SK-N-SH (cell line): ENCODE data around the gene TRIM58. TPM values are rescaled to one million over a fixed set of nuclear protein-coding genes. Genes with fewer than 3 reads are reported as not detected.

Experiments used
- CTCF ChIA-PET: fragments of 300-600, 350-600 bp; formaldehyde crosslinking; extraction: SDS; loops from one replicate; lab custom pipeline; 2021; lab: Yijun Ruan, JAX
- POLR2A ChIA-PET: fragments of 350-600 bp; sonication (Branson Sonifier 250); formaldehyde crosslinking; extraction: SDS; loops from one replicate; lab custom pipeline; 2020; ENCODE audit warnings: antibody characterized with exemption, inconsistent platforms; lab: Yijun Ruan, JAX
- DNase-seq: peaks from one replicate; pipeline ENCODE4 v3.0.0; 2012
- H2AFZ ChIP-seq: fragments of 200-600 bp; sonication (generic); 2 replicates; pipeline ENCODE4 v1.8.1; 2016; ENCODE audit warnings: antibody characterized with exemption, mild to moderate bottlenecking, low read depth
- H3F3A ChIP-seq: fragments of 200-600 bp; sonication (generic); replicated peaks from 2 replicates; pipeline ENCODE3; 2016; ENCODE audit warnings: antibody characterized with exemption, mild to moderate bottlenecking; ENCODE audit not compliant: insufficient read depth
- H3K27ac ChIP-seq, 2 experiments: fragments of 200-500 bp in 1 of 2; fragments of 200-600 bp in 1 of 2; sonication (Bioruptor generic) in 1 of 2; sonication (generic), shearing (Covaris generic) in 1 of 2; 2 replicates each; pipeline versions ENCODE4 v1.5.1 to v1.6.1; 2014 to 2016; ENCODE audit warnings: low read depth in 2 of 2, inconsistent platforms in 1 of 2, low read length in 1 of 2, mild to moderate bottlenecking in 1 of 2, mixed read lengths in 1 of 2
- H3K27me3 ChIP-seq: fragments of 200-600 bp; sonication (generic), shearing (Covaris generic); 2 replicates; pipeline ENCODE4 v1.6.1; 2016; ENCODE audit warnings: mixed run types; ENCODE audit not compliant: insufficient read depth
- H3K36me3 ChIP-seq, 2 experiments: fragments of 200-500 bp in 1 of 2; fragments of 200-600 bp in 1 of 2; sonication (Bioruptor generic) in 1 of 2; sonication (generic) in 1 of 2; replicated peaks in 1 of 2; 2 replicates each; pipeline versions ENCODE3 to v1.5.1; 2014 to 2016; ENCODE audit warnings: low read length in 1 of 2, mild to moderate bottlenecking in 1 of 2; ENCODE audit not compliant: insufficient read depth in 2 of 2, control insufficient read depth in 1 of 2
- H3K4me1 ChIP-seq, 2 experiments: fragments of 200-500 bp in 1 of 2; fragments of 200-600 bp in 1 of 2; sonication (Bioruptor generic) in 1 of 2; sonication (generic), shearing (Covaris generic) in 1 of 2; 2 replicates each; pipeline versions ENCODE4 v1.5.1 to v1.6.1; 2014 to 2016; ENCODE audit warnings: low read depth in 1 of 2, low read length in 1 of 2, mixed run types in 1 of 2; ENCODE audit not compliant: insufficient read depth in 2 of 2, control insufficient read depth in 1 of 2
- H3K4me2 ChIP-seq: fragments of 200-600 bp; sonication (generic), shearing (Covaris generic); 2 replicates; pipeline ENCODE4 v1.6.1; 2017; ENCODE audit warnings: mixed run types
- H3K4me3 ChIP-seq, 2 experiments: fragments of 200-500 bp in 1 of 2; fragments of 200-600 bp in 1 of 2; sonication (Bioruptor generic) in 1 of 2; sonication (generic), shearing (Covaris generic) in 1 of 2; 2 replicates each; pipeline versions ENCODE4 v1.5.1 to v1.8.1; 2014 to 2016; ENCODE audit warnings: low read depth in 2 of 2, inconsistent platforms in 1 of 2, low read length in 1 of 2, mild to moderate bottlenecking in 1 of 2, mixed read lengths in 1 of 2, moderate library complexity in 1 of 2
- H3K79me2 ChIP-seq: fragments of 200-600 bp; sonication (generic); 2 replicates; pipeline ENCODE4 v1.8.1; 2017; ENCODE audit warnings: mild to moderate bottlenecking; ENCODE audit not compliant: insufficient read depth
- H3K9ac ChIP-seq: fragments of 200-600 bp; sonication (generic); 2 replicates; pipeline ENCODE4 v1.6.1; 2017; ENCODE audit warnings: mixed run types
- H3K9me2 ChIP-seq: fragments of 200-600 bp; sonication (generic); 2 replicates; pipeline ENCODE4 v1.6.1; 2017; ENCODE audit warnings: mixed run types
- H3K9me3 ChIP-seq: fragments of 200-600 bp; sonication (generic); 2 replicates; pipeline ENCODE4 v1.6.1; 2017; ENCODE audit warnings: mixed run types, mild to moderate bottlenecking, moderate library complexity
- H4K20me1 ChIP-seq: fragments of 200-600 bp; sonication (generic); 2 replicates; pipeline ENCODE4 v1.6.1; 2017; ENCODE audit warnings: mild to moderate bottlenecking, mixed run types; ENCODE audit not compliant: insufficient read depth
- CHD2 ChIP-seq: fragments of 150-350 bp; IDR thresholded peaks from 2 replicates; pipeline ENCODE4 v1.6.1; 2018; ENCODE audit warnings: low read length; ENCODE audit not compliant: partially characterized antibody
- CTCF ChIP-seq: fragments of 200-600 bp; sonication (generic); IDR thresholded peaks from 2 replicates; pipeline ENCODE4 v1.6.1; 2017; ENCODE audit warnings: antibody characterized with exemption, mild to moderate bottlenecking, moderate library complexity
- FOXJ3 ChIP-seq: sonication (generic); formaldehyde crosslinking; IDR thresholded peaks from 2 replicates; pipeline ENCODE4 v1.5.1; 2020; ENCODE audit warnings: mild to moderate bottlenecking, missing genetic modification reagents
- FOXM1 ChIP-seq: IDR thresholded peaks from 2 replicates; pipeline ENCODE4 v1.4.0; 2012; ENCODE audit warnings: low read depth, mild to moderate bottlenecking
- GABPA ChIP-seq: IDR thresholded peaks from 2 replicates; pipeline ENCODE4 v1.4.0; 2012; ENCODE audit warnings: low read depth, mild to moderate bottlenecking
- GATA2 ChIP-seq: sonication (generic); formaldehyde crosslinking; IDR thresholded peaks from 2 replicates; pipeline ENCODE4 v1.5.0; 2020; ENCODE audit warnings: mild to moderate bottlenecking, missing genetic modification reagents
- JUND ChIP-seq: IDR thresholded peaks from 2 replicates; pipeline ENCODE4 v1.4.0; 2012
- MEF2A ChIP-seq: IDR thresholded peaks from 2 replicates; pipeline ENCODE4 v1.4.0; 2012; ENCODE audit warnings: low read depth, borderline replicate concordance
- MXI1 ChIP-seq: IDR thresholded peaks from 2 replicates; pipeline ENCODE4 v1.6.1; 2012; ENCODE audit warnings: mild to moderate bottlenecking, low read depth, low read length, improper control_type of control experiment
- NFIC ChIP-seq: IDR thresholded peaks from 2 replicates; pipeline ENCODE4 v1.4.0; 2012; ENCODE audit warnings: borderline replicate concordance
- NRF1 ChIP-seq: IDR thresholded peaks from 2 replicates; pipeline ENCODE4 v1.6.1; 2012; ENCODE audit warnings: low read depth, mild to moderate bottlenecking, low read length
- RAD21 ChIP-seq: IDR thresholded peaks from 2 replicates; pipeline ENCODE4 v1.6.1; 2012; ENCODE audit warnings: mild to moderate bottlenecking, low read length
- RCOR1 ChIP-seq: fragments of 150-350 bp; IDR thresholded peaks from 2 replicates; pipeline ENCODE4 v1.6.1; 2017; ENCODE audit warnings: antibody characterized with exemption, low read length
- REST ChIP-seq: IDR thresholded peaks from 2 replicates; pipeline ENCODE4 v1.6.1; 2012; ENCODE audit warnings: mild to moderate bottlenecking, low read depth, low read length, moderate library complexity
- RFX5 ChIP-seq: IDR thresholded peaks from 2 replicates; pipeline ENCODE4 v1.6.1; 2012; ENCODE audit warnings: mild to moderate bottlenecking, improper control_type of control experiment, low read length
- SIN3A ChIP-seq: IDR thresholded peaks from 2 replicates; pipeline ENCODE4 v1.6.1; 2012; ENCODE audit warnings: low read depth, mild to moderate bottlenecking, low read length, moderate library complexity, borderline replicate concordance
- SMC3 ChIP-seq: IDR thresholded peaks from 2 replicates; pipeline ENCODE4 v1.6.1; 2012; ENCODE audit warnings: low read depth, low read length, improper control_type of control experiment
- TAF1 ChIP-seq: IDR thresholded peaks from 2 replicates; pipeline ENCODE4 v1.6.1; 2012; ENCODE audit warnings: low read depth, mild to moderate bottlenecking, low read length, moderate library complexity, borderline replicate concordance
- TCF12 ChIP-seq: IDR thresholded peaks from 2 replicates; pipeline ENCODE4 v1.4.0; 2012
- YY1 ChIP-seq: IDR thresholded peaks from 2 replicates; pipeline ENCODE4 v1.4.0; 2012; ENCODE audit warnings: low read depth, mild to moderate bottlenecking
- ZBTB33 ChIP-seq: IDR thresholded peaks from 2 replicates; pipeline ENCODE4 v1.4.0; 2012; ENCODE audit warnings: low read depth, borderline replicate concordance
- WGBS: methylation state at CpG from one replicate; pipeline ENCODE4 v1.1.6; 2017; ENCODE audit warnings: low lambda C conversion rate; 5-methylcytosine and 5-hydroxymethylcytosine counted together
- polyA plus RNA-seq, 3 experiments: library from polyadenylated mRNA; depleted of rRNA; stranded (reverse); fragments of >200 nt; gene quantifications; 2 replicates each; pipeline ENCODE4 v1.2.3, GENCODE V29; 2012

TRIM58 gene
- polyA plus RNA-seq, 1 of the 3 experiments (the other 2 are of a cell fraction), result 0.35 TPM

GRCh38 chr1:247822060-247822459, 34.9 kb upstream of the TRIM58 start:
- Histone ChIP-seq H3K4me1 (no peaks in the 10 kb centered on the region), H3K9me2 (no peaks in the 10 kb centered on the region; the same call in 1 of the 2 replicates), H3K36me3 (no peaks in the 10 kb centered on the region), H3K4me3 (no peak overlapping the region), H3K79me2 (no peaks in the 10 kb centered on the region), H3K9me3 (no peaks in the 10 kb centered on the region), H4K20me1 (no peaks in the 10 kb centered on the region), H3K27ac (no peak overlapping the region), H3K27me3 (no peaks in the 10 kb centered on the region), H3K9ac (no peak overlapping the region), H3F3A (no peaks in the 10 kb centered on the region), H2AFZ (no peak overlapping the region), H3K4me2 (no peak overlapping the region)
- TF ChIP-seq FOXJ3 (CRISPR knock-in tag) (no peak), REST (no peak), TCF12 (no peak), GABPA (no peak), TAF1 (no peak), RCOR1 (no peak), NFIC (no peak), FOXM1 (no peak), ZBTB33 (no peak), MXI1 (no peak), RFX5 (no peak)
- CTCF ChIA-PET, result interaction anchor here (0.9 kb wide), 1 partner anchor 8 kb away, joined by 3 read pairs; no protein-coding TSS in a partner anchor
- no peak for DNase-seq
- POLR2A ChIA-PET, result no interaction called here
- 6% methylated on average over 2 of the region's 2 CpGs for WGBS

GRCh38 chr1:247824023-247824422, 33.0 kb upstream of the TRIM58 start, which contains the start of gene OR14A16:
Gene OR14A16 (minus strand): TSS chr1:247824119. CDS start chr1:247815729, 8,390 bp downstream.
- Histone ChIP-seq H3K4me2 (no peak within 1 kb of the TSS), H3F3A (no peaks in the 10 kb centered on the region), H3K27me3 (no peaks in the 10 kb centered on the region), H3K4me3 (no peak within 1 kb of the TSS), H4K20me1 (no peaks in the 10 kb centered on the region), H3K27ac (no peak within 1 kb of the TSS), H3K9ac (no peak within 1 kb of the TSS), H3K36me3 (no peaks in the 10 kb centered on the region), H2AFZ (no peak within 1 kb of the TSS), H3K9me2 (no peaks in the 10 kb centered on the region; the same call in 1 of the 2 replicates), H3K9me3 (no peaks in the 10 kb centered on the region), H3K4me1 (no peaks in the 10 kb centered on the region), H3K79me2 (no peaks in the 10 kb centered on the region)
- POLR2A ChIA-PET, result no interaction called here
- DNase-seq, result no peak
- 0% methylated on average over 6 of the region's 6 CpGs for WGBS
- CTCF ChIA-PET, result interaction anchor here (0.5 kb wide), 1 partner anchor 97 kb away, joined by 3 read pairs; no protein-coding TSS in a partner anchor
- TF ChIP-seq ZBTB33 (no peak), RAD21 (no peak), NRF1 (no peak), MEF2A (no peak), YY1 (no peak), JUND (no peak), GATA2 (CRISPR knock-in tag) (no peak), NFIC (no peak), CHD2 (no peak), CTCF (no peak), SMC3 (no peak), SIN3A (no peak)
